DMS 273 (cell line): ENCODE data around the gene SYNDIG1.

ENCODE experiments used
- DNase-seq: peaks from one replicate; lab custom pipeline; 2025; ENCODE audit not compliant: unreplicated experiment; lab: John Stamatoyannopoulos, UW

Gene SYNDIG1

GRCh38 chr20:24583169-24583792, 113.9 kb downstream of the SYNDIG1 start:
- no peak for DNase-seq

GRCh38 chr20:24584078-24584477, 114.6 kb downstream of the SYNDIG1 start:
- DNase-seq = no peak

GRCh38 chr20:24584538-24585356, 115.3 kb downstream of the SYNDIG1 start:
- no peak for DNase-seq

- no peak for DNase-seq
Measured at GRCh38 chr20:24585796-24586522, 116.5 kb downstream of the SYNDIG1 start.

- DNase-seq = no peak
Measured at GRCh38 chr20:24586523-24586840, 117.1 kb downstream of the SYNDIG1 start.

GRCh38 chr20:24587384-24588046, 118.1 kb downstream of the SYNDIG1 start:
- peak; percentile 91 for DNase-seq

- no peak for DNase-seq
Measured at GRCh38 chr20:24588047-24588635, 118.7 kb downstream of the SYNDIG1 start.

GRCh38 chr20:24588725-24589340, 119.4 kb downstream of the SYNDIG1 start:
- no peak for DNase-seq

- DNase-seq = no peak
Measured at GRCh38 chr20:24589381-24589780, 120.0 kb downstream of the SYNDIG1 start.

GRCh38 chr20:24589815-24590177, 120.4 kb downstream of the SYNDIG1 start:
- DNase-seq = no peak

GRCh38 chr20:24590178-24590982, 121.0 kb downstream of the SYNDIG1 start:
- DNase-seq = no peak

GRCh38 chr20:24597051-24597450, 127.6 kb downstream of the SYNDIG1 start:
- DNase-seq = no peak

- no peak for DNase-seq
Measured at GRCh38 chr20:24598346-24598745, 128.9 kb downstream of the SYNDIG1 start.

GRCh38 chr20:24598996-24599395, 129.6 kb downstream of the SYNDIG1 start:
- DNase-seq = no peak

GRCh38 chr20:24600012-24600411, 130.6 kb downstream of the SYNDIG1 start:
- no peak for DNase-seq

- no peak for DNase-seq
Measured at GRCh38 chr20:24603454-24603853, 134.0 kb downstream of the SYNDIG1 start.

GRCh38 chr20:24604966-24605665, 135.7 kb downstream of the SYNDIG1 start:
- no peak for DNase-seq

GRCh38 chr20:24605937-24606455, 136.6 kb downstream of the SYNDIG1 start:
- no peak for DNase-seq

GRCh38 chr20:24607402-24607801, 138.0 kb downstream of the SYNDIG1 start:
- no peak for DNase-seq
